ENCODE data around the gene NFKBIA.

DNA sequence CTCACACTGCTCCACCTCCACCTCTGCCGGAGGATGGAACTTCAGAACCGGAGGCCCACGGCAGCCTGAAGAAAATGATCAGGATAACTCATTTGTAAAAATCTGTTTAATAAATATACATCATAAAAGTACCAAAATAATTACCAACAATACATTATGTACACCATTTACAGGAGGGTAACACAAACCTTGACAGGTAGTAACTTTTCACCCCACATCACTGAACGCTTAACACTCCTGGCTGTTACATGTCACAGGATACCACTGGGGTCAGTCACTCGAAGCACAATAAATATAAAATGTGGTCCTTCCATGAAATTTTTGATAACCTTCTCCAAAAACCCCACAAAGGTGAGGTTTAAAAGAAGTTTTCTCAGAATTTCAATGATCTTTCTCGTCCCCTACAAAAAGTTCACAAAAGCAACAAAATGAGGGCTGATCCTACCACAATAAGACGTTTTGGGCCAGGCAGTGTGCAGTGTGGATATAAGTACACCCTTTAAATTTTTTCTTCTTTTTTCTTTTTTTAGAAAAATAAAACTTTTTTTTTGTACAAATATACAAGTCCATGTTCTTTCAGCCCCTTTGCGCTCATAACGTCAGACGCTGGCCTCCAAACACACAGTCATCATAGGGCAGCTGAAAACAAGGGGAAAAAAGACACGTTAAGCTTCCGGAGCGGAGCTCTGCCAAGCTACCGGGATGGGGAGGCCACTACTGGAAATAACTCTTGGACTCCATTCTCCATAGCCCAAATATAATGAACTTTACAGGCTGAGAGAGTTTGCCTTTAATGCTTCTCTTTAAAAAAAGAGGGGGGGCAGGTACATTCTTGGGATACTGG is 2.9 kb downstream of the NFKBIA start:
- TF ChIP-seq, protein P1, sequence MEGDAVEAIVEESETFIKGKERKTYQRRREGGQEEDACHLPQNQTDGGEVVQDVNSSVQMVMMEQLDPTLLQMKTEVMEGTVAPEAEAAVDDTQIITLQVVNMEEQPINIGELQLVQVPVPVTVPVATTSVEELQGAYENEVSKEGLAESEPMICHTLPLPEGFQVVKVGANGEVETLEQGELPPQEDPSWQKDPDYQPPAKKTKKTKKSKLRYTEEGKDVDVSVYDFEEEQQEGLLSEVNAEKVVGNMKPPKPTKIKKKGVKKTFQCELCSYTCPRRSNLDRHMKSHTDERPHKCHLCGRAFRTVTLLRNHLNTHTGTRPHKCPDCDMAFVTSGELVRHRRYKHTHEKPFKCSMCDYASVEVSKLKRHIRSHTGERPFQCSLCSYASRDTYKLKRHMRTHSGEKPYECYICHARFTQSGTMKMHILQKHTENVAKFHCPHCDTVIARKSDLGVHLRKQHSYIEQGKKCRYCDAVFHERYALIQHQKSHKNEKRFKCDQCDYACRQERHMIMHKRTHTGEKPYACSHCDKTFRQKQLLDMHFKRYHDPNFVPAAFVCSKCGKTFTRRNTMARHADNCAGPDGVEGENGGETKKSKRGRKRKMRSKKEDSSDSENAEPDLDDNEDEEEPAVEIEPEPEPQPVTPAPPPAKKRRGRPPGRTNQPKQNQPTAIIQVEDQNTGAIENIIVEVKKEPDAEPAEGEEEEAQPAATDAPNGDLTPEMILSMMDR (IDR thresholded peaks at IDR 0.05), result no peak
- no peak for TF ChIP-seq POLR2A (IDR thresholded peaks at IDR 0.05)

Measured in heart left ventricle (tissue), 13 donors.